Lower lobe of right lung (tissue), 2 donors: Measurements from ENCODE around the gene HCN2. TPM values are rescaled to one million over a fixed set of nuclear protein-coding genes. Genes with fewer than 3 reads are reported as not detected.

ENCODE experiments used
- ATAC-seq, 2 donors: fragments of 200-7000 bp; cut with Tn5 transposase; one replicate each; pipeline ENCODE4 v1.9.1; 2020 to 2022; ENCODE audit warnings: mild to moderate bottlenecking in 2 of 2, moderate library complexity in 2 of 2
- DNase-seq: peaks from one replicate; pipeline ENCODE4 v3.0.0-alpha.2; 2020
- H3K27ac ChIP-seq: fragments of 200-600 bp; one replicate; pipeline ENCODE4 v1.8.0; 2022
- H3K27me3 ChIP-seq: fragments of 200-600 bp; one replicate; pipeline ENCODE4 v1.8.0; 2022; ENCODE audit warnings: low read depth
- H3K36me3 ChIP-seq: fragments of 200-600 bp; one replicate; pipeline ENCODE4 v1.8.0; 2022; ENCODE audit warnings: mild to moderate bottlenecking
- H3K4me1 ChIP-seq: fragments of 200-600 bp; one replicate; pipeline ENCODE4 v1.8.0; 2022
- H3K4me3 ChIP-seq: fragments of 200-600 bp; one replicate; pipeline ENCODE4 v1.8.0; 2022; ENCODE audit warnings: mild to moderate bottlenecking
- H3K9me3 ChIP-seq: fragments of 200-600 bp; one replicate; pipeline ENCODE4 v1.8.0; 2022
- CTCF ChIP-seq: fragments of 200-600 bp; IDR thresholded peaks from one replicate; pipeline ENCODE4 v1.8.0; 2022; ENCODE audit warnings: antibody characterized with exemption, mild to moderate bottlenecking
- intact Hi-C: fragments of 100-400 bp; cut with DNase I; formaldehyde crosslinking; loops from one replicate; pipeline ENCODE4 v1.11.0; 2022
- total RNA-seq: library from RNA; stranded (reverse); fragmentation: NEBNext Ultra II Directional; extraction: Animal tissue kit (Norgen Biotek cat#: 25700); gene quantifications from one replicate; pipeline ENCODE4 v1.2.1, GENCODE V29; 2021
- donor health status: DM: no; HTN: yes; CAD: no; lungs with severe emphysema.

HCN2 gene
- total RNA-seq, 1 donor from 2014 or later: 0.24 TPM

GRCh38 chr19:595326-596262 lies 5.9 kb downstream of the HCN2 start:
- intact Hi-C loops: no loop called here
- H3K4me1 ChIP-seq: no peaks in the 10 kb centered on the region
- TF ChIP-seq CTCF: no peak
- no peak for ATAC-seq
- no peaks in the 10 kb centered on the region for H3K36me3 ChIP-seq
- peaks cover 34% of the 10 kb centered on the region for H3K27me3 ChIP-seq
- no peaks in the 10 kb centered on the region for H3K9me3 ChIP-seq
- H3K4me3 ChIP-seq: no peak overlapping the region
- H3K27ac ChIP-seq: no peak overlapping the region
- DNase-seq: no peak

GRCh38 chr19:596263-596655 lies 6.6 kb downstream of the HCN2 start:
- DNase-seq (no peak), ATAC-seq (no peak)
- TF ChIP-seq CTCF: no peak
- intact Hi-C loops: no loop called here
- Histone ChIP-seq H3K4me1 (no peaks in the 10 kb centered on the region), H3K27me3 (peaks cover 27% of the 10 kb centered on the region), H3K4me3 (no peak overlapping the region), H3K9me3 (no peaks in the 10 kb centered on the region), H3K27ac (no peak overlapping the region), H3K36me3 (no peaks in the 10 kb centered on the region)

GRCh38 chr19:597406-598315 lies 8.0 kb downstream of the HCN2 start:
- no peak for DNase-seq
- H3K4me3 ChIP-seq: no peak overlapping the region
- no peaks in the 10 kb centered on the region for H3K36me3 ChIP-seq
- no peaks in the 10 kb centered on the region for H3K4me1 ChIP-seq
- peaks cover 13% of the 10 kb centered on the region for H3K27me3 ChIP-seq
- intact Hi-C loops: no loop called here
- ATAC-seq: no peak
- no peaks in the 10 kb centered on the region for H3K9me3 ChIP-seq
- TF ChIP-seq CTCF: no peak
- no peak overlapping the region for H3K27ac ChIP-seq

- Histone ChIP-seq H3K36me3 (no peaks in the 10 kb centered on the region), H3K9me3 (no peaks in the 10 kb centered on the region), H3K27me3 (peaks cover 9% of the 10 kb centered on the region), H3K4me3 (no peak overlapping the region), H3K27ac (no peak overlapping the region), H3K4me1 (no peaks in the 10 kb centered on the region)
- TF ChIP-seq CTCF: no peak
- intact Hi-C loops: no loop called here
- DNase-seq: no peak
- ATAC-seq: no peak
Observed at GRCh38 chr19:601310-601709, 11.6 kb downstream of the HCN2 start.

- no peak overlapping the region for H3K4me3 ChIP-seq
- intact Hi-C loops: no loop called here
- no peak for DNase-seq
- no peak for ATAC-seq
- H3K27ac ChIP-seq: no peak overlapping the region
- no peaks in the 10 kb centered on the region for H3K36me3 ChIP-seq
- no peak for TF ChIP-seq CTCF
- peaks cover 4% of the 10 kb centered on the region for H3K27me3 ChIP-seq
- H3K4me1 ChIP-seq: no peaks in the 10 kb centered on the region
- no peaks in the 10 kb centered on the region for H3K9me3 ChIP-seq
Observed at GRCh38 chr19:601790-602189, 12.1 kb downstream of the HCN2 start.
